K562 (cell line): Measurements from ENCODE around the gene FCHO2. TPM values are rescaled to one million over a fixed set of nuclear protein-coding genes. Genes with fewer than 3 reads are reported as not detected.

ENCODE experiments used
- CEBPB ChIP-seq: fragments of 450-650 bp; IDR thresholded peaks from 2 replicates; pipeline ENCODE4 v1.6.1; 2016; ENCODE audit warnings: missing genetic modification characterization, missing compliant biosample characterization
- NFIC ChIP-seq: fragments of 450-650 bp; IDR thresholded peaks from 2 replicates; pipeline ENCODE4 v1.6.1; 2017; ENCODE audit warnings: mild to moderate bottlenecking, inconsistent platforms
- RBM22 ChIP-seq: fragments of 200-400 bp; formaldehyde crosslinking; IDR thresholded peaks from 2 replicates; pipeline ENCODE4 v1.6.1; 2018; ENCODE audit warnings: low read length, low read depth; ENCODE audit not compliant: poor library complexity, severe bottlenecking
- TARDBP ChIP-seq: fragments of 450-650 bp; IDR thresholded peaks from 2 replicates; pipeline ENCODE4 v1.6.1; 2016
- polyA plus RNA-seq, 8 experiments: library from polyadenylated mRNA; depleted of rRNA in 4 of 8; stranded (reverse) in 5 of 8; unstranded in 3 of 8; fragments of >200 nt; fragmentation: Nextera tagmentation in 2 of 8; fragmentation: Illumina TruSeq in 1 of 8; extraction: Ambion mirVana in 2 of 8; extraction: Trizol in 1 of 8; gene quantifications; 2 replicates each; pipeline versions ENCODE4 v1.2.1 to v1.2.3, GENCODE V29; 2011 to 2014; ENCODE audit warnings: inconsistent platforms in 1 of 8, missing spikeins in 1 of 8
- total RNA-seq, 7 experiments: library from RNA; depleted of rRNA in 6 of 7; stranded (reverse); fragments of >200 nt in 6 of 7; fragmentation: Illumina TruSeq in 2 of 7; extraction: Trizol in 2 of 7; gene quantifications; 2 replicates each; pipeline versions ENCODE4 v1.2.1 to v1.2.3, GENCODE V29; 2011 to 2021; ENCODE audit warnings: low replicate concordance in 1 of 7
- TF ChIP-seq, protein P1 (sequence below): fragments of 250-450 bp; sonication (Bioruptor Pico); IDR thresholded peaks from 2 replicates; pipeline ENCODE4 v1.5.0; 2021; ENCODE audit warnings: mild to moderate bottlenecking, moderate library complexity
- TF ChIP-seq, protein P2 (sequence below): fragments of 450-650 bp; IDR thresholded peaks from 2 replicates; pipeline ENCODE4 v1.6.1; 2016; ENCODE audit warnings: mild to moderate bottlenecking, moderate library complexity
- TF ChIP-seq, protein P3 (sequence below): fragments of 450-650 bp; IDR thresholded peaks from 2 replicates; pipeline ENCODE4 v1.6.1; 2016; ENCODE audit warnings: antibody characterized with exemption
- TF ChIP-seq, protein P4 (sequence below): fragments of 250-450 bp; sonication (Bioruptor Pico); IDR thresholded peaks from 2 replicates; pipeline ENCODE4 v1.8.0; 2022; ENCODE audit warnings: moderate library complexity, mild to moderate bottlenecking, inconsistent platforms

Gene FCHO2
- total and polyA plus RNA-seq, 9 of the 15 experiments (the other 6 are each of a cell fraction or from before 2014, with no cell fraction given): 4.4 to 13.4 (median 8.3) TPM

DNA sequence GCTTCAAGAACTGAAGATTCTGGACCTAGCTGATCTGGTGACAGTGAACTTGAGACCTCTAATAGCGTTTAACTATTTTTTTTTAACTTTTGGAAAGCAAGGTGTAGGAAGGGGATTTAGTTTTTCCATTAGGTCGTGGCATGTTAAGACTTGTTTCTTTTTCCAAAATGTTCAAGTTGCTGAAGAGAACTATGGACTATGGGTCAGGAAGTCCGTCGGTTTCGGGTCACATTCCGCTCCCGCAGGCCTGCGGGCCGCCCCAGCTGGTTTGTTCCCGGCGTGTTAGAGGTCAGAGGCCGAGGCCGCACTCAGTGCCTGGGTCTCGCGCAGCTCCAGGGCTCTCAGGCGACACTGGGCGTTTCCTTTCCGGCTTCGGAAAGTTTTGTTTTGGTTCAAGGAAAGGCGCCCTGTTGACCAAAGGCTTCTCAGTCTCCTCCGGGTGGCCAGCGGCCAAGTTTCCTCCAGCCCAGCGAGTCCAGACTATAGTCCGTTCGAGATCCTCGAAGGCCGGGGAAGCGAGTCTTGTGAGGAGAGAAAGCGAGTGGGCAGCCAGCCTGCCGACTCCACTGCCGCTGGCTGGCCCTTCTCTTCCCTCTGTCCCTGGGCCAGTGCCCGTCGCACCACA is 586 bp upstream of the FCHO2 start (continued):
- TF ChIP-seq NFIC (peak; percentile 72; the same call in 1 of the 2 replicates), RBM22 (no peak), CEBPB (tag) (no peak), TARDBP (no peak)
- TF ChIP-seq, protein P1, sequence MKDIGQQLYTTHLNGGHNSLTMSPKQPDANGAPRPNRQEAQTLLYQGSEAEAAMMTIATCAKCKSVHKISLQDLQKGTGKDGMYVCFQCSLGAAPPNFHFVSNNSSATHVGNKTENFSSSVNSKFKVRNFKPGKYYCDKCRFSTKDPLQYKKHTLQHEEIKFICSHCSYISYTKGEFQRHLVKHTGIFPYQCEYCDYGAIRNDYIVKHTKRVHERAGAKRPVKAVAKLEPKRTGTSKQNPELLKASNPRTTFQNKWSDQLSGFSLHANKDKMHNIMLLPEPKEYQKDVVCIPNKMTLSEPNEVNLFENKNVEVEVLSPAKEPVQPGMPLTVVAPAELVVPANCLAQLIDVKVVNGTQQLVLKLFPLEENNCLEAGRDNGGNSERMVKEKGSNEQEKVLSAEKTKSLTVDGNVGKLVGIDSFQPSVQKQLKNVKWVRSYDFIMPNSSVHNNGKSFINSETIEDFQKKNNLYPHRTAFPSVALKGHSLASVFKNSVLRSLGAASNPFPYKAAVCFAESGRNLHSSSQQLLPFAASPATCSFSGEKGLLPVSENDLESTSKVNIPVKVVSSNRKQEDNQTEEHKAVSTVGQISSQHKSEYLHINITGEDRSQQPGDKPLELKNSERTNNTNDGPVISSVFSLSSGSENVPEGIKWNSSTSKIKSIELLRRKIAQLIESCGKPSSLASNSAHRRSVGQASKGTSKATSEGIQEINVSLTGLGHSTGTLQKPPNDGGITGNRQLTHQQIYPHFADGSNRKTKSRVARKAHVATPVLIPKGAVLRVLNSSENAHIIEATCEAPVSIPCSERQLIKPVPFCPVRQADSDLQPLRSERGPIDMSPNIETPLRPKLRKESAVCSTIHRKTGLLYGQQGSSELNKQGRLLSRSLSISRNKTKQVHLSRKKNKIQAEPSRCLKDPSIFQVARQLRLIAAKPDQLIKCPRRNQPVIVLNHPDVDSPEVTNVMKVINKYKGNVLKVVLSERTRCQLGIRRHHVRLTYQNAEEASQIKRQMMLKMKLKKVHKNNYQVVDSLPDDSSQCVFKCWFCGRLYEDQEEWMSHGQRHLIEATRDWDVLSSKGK (CRISPR knock-in tag): no peak
- TF ChIP-seq, protein P2, sequence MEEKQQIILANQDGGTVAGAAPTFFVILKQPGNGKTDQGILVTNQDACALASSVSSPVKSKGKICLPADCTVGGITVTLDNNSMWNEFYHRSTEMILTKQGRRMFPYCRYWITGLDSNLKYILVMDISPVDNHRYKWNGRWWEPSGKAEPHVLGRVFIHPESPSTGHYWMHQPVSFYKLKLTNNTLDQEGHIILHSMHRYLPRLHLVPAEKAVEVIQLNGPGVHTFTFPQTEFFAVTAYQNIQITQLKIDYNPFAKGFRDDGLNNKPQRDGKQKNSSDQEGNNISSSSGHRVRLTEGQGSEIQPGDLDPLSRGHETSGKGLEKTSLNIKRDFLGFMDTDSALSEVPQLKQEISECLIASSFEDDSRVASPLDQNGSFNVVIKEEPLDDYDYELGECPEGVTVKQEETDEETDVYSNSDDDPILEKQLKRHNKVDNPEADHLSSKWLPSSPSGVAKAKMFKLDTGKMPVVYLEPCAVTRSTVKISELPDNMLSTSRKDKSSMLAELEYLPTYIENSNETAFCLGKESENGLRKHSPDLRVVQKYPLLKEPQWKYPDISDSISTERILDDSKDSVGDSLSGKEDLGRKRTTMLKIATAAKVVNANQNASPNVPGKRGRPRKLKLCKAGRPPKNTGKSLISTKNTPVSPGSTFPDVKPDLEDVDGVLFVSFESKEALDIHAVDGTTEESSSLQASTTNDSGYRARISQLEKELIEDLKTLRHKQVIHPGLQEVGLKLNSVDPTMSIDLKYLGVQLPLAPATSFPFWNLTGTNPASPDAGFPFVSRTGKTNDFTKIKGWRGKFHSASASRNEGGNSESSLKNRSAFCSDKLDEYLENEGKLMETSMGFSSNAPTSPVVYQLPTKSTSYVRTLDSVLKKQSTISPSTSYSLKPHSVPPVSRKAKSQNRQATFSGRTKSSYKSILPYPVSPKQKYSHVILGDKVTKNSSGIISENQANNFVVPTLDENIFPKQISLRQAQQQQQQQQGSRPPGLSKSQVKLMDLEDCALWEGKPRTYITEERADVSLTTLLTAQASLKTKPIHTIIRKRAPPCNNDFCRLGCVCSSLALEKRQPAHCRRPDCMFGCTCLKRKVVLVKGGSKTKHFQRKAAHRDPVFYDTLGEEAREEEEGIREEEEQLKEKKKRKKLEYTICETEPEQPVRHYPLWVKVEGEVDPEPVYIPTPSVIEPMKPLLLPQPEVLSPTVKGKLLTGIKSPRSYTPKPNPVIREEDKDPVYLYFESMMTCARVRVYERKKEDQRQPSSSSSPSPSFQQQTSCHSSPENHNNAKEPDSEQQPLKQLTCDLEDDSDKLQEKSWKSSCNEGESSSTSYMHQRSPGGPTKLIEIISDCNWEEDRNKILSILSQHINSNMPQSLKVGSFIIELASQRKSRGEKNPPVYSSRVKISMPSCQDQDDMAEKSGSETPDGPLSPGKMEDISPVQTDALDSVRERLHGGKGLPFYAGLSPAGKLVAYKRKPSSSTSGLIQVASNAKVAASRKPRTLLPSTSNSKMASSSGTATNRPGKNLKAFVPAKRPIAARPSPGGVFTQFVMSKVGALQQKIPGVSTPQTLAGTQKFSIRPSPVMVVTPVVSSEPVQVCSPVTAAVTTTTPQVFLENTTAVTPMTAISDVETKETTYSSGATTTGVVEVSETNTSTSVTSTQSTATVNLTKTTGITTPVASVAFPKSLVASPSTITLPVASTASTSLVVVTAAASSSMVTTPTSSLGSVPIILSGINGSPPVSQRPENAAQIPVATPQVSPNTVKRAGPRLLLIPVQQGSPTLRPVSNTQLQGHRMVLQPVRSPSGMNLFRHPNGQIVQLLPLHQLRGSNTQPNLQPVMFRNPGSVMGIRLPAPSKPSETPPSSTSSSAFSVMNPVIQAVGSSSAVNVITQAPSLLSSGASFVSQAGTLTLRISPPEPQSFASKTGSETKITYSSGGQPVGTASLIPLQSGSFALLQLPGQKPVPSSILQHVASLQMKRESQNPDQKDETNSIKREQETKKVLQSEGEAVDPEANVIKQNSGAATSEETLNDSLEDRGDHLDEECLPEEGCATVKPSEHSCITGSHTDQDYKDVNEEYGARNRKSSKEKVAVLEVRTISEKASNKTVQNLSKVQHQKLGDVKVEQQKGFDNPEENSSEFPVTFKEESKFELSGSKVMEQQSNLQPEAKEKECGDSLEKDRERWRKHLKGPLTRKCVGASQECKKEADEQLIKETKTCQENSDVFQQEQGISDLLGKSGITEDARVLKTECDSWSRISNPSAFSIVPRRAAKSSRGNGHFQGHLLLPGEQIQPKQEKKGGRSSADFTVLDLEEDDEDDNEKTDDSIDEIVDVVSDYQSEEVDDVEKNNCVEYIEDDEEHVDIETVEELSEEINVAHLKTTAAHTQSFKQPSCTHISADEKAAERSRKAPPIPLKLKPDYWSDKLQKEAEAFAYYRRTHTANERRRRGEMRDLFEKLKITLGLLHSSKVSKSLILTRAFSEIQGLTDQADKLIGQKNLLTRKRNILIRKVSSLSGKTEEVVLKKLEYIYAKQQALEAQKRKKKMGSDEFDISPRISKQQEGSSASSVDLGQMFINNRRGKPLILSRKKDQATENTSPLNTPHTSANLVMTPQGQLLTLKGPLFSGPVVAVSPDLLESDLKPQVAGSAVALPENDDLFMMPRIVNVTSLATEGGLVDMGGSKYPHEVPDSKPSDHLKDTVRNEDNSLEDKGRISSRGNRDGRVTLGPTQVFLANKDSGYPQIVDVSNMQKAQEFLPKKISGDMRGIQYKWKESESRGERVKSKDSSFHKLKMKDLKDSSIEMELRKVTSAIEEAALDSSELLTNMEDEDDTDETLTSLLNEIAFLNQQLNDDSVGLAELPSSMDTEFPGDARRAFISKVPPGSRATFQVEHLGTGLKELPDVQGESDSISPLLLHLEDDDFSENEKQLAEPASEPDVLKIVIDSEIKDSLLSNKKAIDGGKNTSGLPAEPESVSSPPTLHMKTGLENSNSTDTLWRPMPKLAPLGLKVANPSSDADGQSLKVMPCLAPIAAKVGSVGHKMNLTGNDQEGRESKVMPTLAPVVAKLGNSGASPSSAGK: peak; percentile 60
- TF ChIP-seq, protein P3, sequence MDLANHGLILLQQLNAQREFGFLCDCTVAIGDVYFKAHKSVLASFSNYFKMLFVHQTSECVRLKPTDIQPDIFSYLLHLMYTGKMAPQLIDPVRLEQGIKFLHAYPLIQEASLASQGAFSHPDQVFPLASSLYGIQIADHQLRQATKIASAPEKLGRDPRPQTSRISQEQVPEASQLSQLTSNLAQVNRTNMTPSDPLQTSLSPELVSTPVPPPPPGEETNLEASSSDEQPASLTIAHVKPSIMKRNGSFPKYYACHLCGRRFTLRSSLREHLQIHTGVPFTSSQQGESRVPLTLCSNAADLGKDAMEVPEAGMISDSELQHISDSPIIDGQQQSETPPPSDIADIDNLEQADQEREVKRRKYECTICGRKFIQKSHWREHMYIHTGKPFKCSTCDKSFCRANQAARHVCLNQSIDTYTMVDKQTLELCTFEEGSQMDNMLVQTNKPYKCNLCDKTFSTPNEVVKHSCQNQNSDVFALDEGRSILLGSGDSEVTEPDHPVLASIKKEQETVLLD: no peak
- TF ChIP-seq, protein P4, sequence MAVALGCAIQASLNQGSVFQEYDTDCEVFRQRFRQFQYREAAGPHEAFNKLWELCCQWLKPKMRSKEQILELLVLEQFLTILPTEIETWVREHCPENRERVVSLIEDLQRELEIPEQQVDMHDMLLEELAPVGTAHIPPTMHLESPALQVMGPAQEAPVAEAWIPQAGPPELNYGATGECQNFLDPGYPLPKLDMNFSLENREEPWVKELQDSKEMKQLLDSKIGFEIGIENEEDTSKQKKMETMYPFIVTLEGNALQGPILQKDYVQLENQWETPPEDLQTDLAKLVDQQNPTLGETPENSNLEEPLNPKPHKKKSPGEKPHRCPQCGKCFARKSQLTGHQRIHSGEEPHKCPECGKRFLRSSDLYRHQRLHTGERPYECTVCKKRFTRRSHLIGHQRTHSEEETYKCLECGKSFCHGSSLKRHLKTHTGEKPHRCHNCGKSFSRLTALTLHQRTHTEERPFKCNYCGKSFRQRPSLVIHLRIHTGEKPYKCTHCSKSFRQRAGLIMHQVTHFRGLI (CRISPR knock-in tag): no peak
